ENCODE measurements around the gene SH3BP5.
A peak's percentile ranks its signal among the peaks of the same experiment; 100 is the strongest.

Gene SH3BP5

GRCh38 chr3:15279671-15280402 lies 52.5 kb downstream of the SH3BP5 start:
- DNase-seq (ENCODE audit: low read depth in 1 of 2, low spot score in 1 of 2), result no peak

- DNase-seq (ENCODE audit: low read depth in 1 of 2, low spot score in 1 of 2), result no peak
Measured at GRCh38 chr3:15279205-15279604, 53.2 kb downstream of the SH3BP5 start.

- DNase-seq (ENCODE audit: low read depth in 1 of 2, low spot score in 1 of 2), result no peak
Measured at GRCh38 chr3:15277861-15278500, 54.4 kb downstream of the SH3BP5 start.

GRCh38 chr3:15276028-15276724 lies 56.2 kb downstream of the SH3BP5 start:
- DNase-seq (ENCODE audit: low read depth in 1 of 2, low spot score in 1 of 2), result no peak

GRCh38 chr3:15273227-15273626 lies 59.2 kb downstream of the SH3BP5 start:
- no peak for DNase-seq (ENCODE audit: low read depth in 1 of 2, low spot score in 1 of 2)

GRCh38 chr3:15272426-15273196 lies 59.8 kb downstream of the SH3BP5 start:
- DNase-seq (ENCODE audit: low read depth in 1 of 2, low spot score in 1 of 2), result no peak

GRCh38 chr3:15271785-15272381 lies 60.5 kb downstream of the SH3BP5 start:
- peak; percentile 60 to 74 for DNase-seq (ENCODE audit: low read depth in 1 of 2, low spot score in 1 of 2)

GRCh38 chr3:15271030-15271429 lies 61.4 kb downstream of the SH3BP5 start:
- DNase-seq (ENCODE audit: low read depth in 1 of 2, low spot score in 1 of 2), result no peak

- DNase-seq (ENCODE audit: low read depth in 1 of 2, low spot score in 1 of 2), result peak; percentile 76 to 84
Measured at GRCh38 chr3:15269091-15269989, 63.0 kb downstream of the SH3BP5 start.

- peak; percentile 67 to 71 for DNase-seq (ENCODE audit: low read depth in 1 of 2, low spot score in 1 of 2)
Measured at GRCh38 chr3:15268033-15268631, 64.3 kb downstream of the SH3BP5 start.

- no peak for DNase-seq (ENCODE audit: low read depth in 1 of 2, low spot score in 1 of 2)
Measured at GRCh38 chr3:15267502-15267901, 64.9 kb downstream of the SH3BP5 start.

GRCh38 chr3:15266510-15267376 lies 65.6 kb downstream of the SH3BP5 start:
- no peak for DNase-seq (ENCODE audit: low read depth in 1 of 2, low spot score in 1 of 2)

- no peak for DNase-seq (ENCODE audit: low read depth in 1 of 2, low spot score in 1 of 2)
Measured at GRCh38 chr3:15265655-15266509, 66.5 kb downstream of the SH3BP5 start.

GRCh38 chr3:15264486-15264885 lies 67.9 kb downstream of the SH3BP5 start:
- DNase-seq (ENCODE audit: low read depth in 1 of 2, low spot score in 1 of 2), result no peak

- DNase-seq (ENCODE audit: low read depth in 1 of 2, low spot score in 1 of 2), result no peak
Measured at GRCh38 chr3:15263926-15264325, 68.5 kb downstream of the SH3BP5 start.

GRCh38 chr3:15263120-15263519 lies 69.3 kb downstream of the SH3BP5 start:
- DNase-seq (ENCODE audit: low read depth in 1 of 2, low spot score in 1 of 2), result no peak

- no peak for DNase-seq (ENCODE audit: low read depth in 1 of 2, low spot score in 1 of 2)
Measured at GRCh38 chr3:15262021-15262420, 70.4 kb downstream of the SH3BP5 start.

- no peak for DNase-seq (ENCODE audit: low read depth in 1 of 2, low spot score in 1 of 2)
Measured at GRCh38 chr3:15261274-15261673, 71.1 kb downstream of the SH3BP5 start.
